Measurements from ENCODE around the gene IGF1R. TPM values are rescaled to one million over a fixed set of nuclear protein-coding genes. Genes with fewer than 3 reads are reported as not detected.

The IGF1R gene
- total and polyA plus RNA-seq, 2 of the 13 experiments (the other 11 are each of a cell fraction or from before 2014, with no cell fraction given) = 15.9 to 18.4 TPM

- H3K27ac ChIP-seq (ENCODE audit: extremely low read length, insufficient read depth, low read length) = no peak overlapping the region
- POLR2A ChIA-PET = no interaction called here
- 99% methylated on average over 6 of the region's 9 CpGs for WGBS (ENCODE audit: low lambda C conversion rate)
- no peak overlapping the region for H3K4me3 ChIP-seq (replicated peaks in 1 of 3; ENCODE audit: insufficient read depth in 1 of 3, low read depth in 2 of 3, low read length in 3 of 3)
- H3K9ac ChIP-seq (ENCODE audit: insufficient read depth, low read depth, low read length) = no peak overlapping the region
- DNase-seq (ENCODE audit: low spot score) (no peak), FAIRE-seq (no peak), ATAC-seq (no peak)
- H2AFZ ChIP-seq (ENCODE audit: low read length) = no peak overlapping the region
- no TSS peak for BruUV-seq (replicated peaks)
- CTCF ChIA-PET (ENCODE audit: low intra/inter-chr PET ratio, low total read pairs) = no interaction called here
- no peaks in the 10 kb centered on the region for H3K27me3 ChIP-seq (ENCODE audit: control insufficient read depth in 1 of 2, insufficient read depth in 2 of 2, low read length in 2 of 2)
- no peaks in the 10 kb centered on the region for H3K9me3 ChIP-seq (ENCODE audit: low read length)
- H3K4me2 ChIP-seq (ENCODE audit: low read depth, low read length) = no peak overlapping the region
- in situ Hi-C loops (cut with HindIII; ENCODE audit: extremely low pct_ligation_motif_present, low pct_unique_long_range_greater_than_20kb) = no loop called here
- H3K4me1 ChIP-seq (ENCODE audit: insufficient read depth, low read length) = peaks cover 98% of the 10 kb centered on the region
- H3K36me3 ChIP-seq (replicated peaks in 1 of 2; ENCODE audit: control insufficient read depth in 1 of 2, insufficient read depth in 2 of 2, low read length in 2 of 2) = no peaks in the 10 kb centered on the region; a peak in 3 of 5 replicates
- intact Hi-C loops (cut with micrococcal nuclease; ENCODE audit: unreplicated experiment) = no loop called here
- peaks cover 97% of the 10 kb centered on the region for H3K79me2 ChIP-seq (ENCODE audit: insufficient read depth, low read length)
- peaks cover 62% of the 10 kb centered on the region for H4K20me1 ChIP-seq (ENCODE audit: insufficient read depth, low read length)
- no peak for TF ChIP-seq ZNF678 (CRISPR knock-in tag; IDR thresholded peaks at IDR 0.05)
- TF ChIP-seq FOXA1 (IDR thresholded peaks at IDR 0.05) = no peak
- no peak for TF ChIP-seq FOXA1 (CRISPR knock-in tag; IDR thresholded peaks at IDR 0.05)
- no peak for TF ChIP-seq ZNF816 (CRISPR knock-in tag; IDR thresholded peaks at IDR 0.05; ENCODE audit: borderline replicate concordance)
Observed at GRCh38 chr15:98731712-98732450, 83.5 kb downstream of the IGF1R start.

GRCh38 chr15:98733098-98733497 is 84.8 kb downstream of the IGF1R start:
- no peak for ATAC-seq
- H3K79me2 ChIP-seq (ENCODE audit: insufficient read depth, low read length) = peaks cover 99% of the 10 kb centered on the region
- H3K4me2 ChIP-seq (ENCODE audit: low read depth, low read length) = no peak overlapping the region
- no peak for FAIRE-seq
- ChIA-PET CTCF (ENCODE audit: low intra/inter-chr PET ratio, low total read pairs) (no interaction called here), POLR2A (interaction anchor here (1.0 to 1.2 kb wide), 2 partner anchors 9 to 62 kb away, joined by 3 to 4 read pairs; no protein-coding TSS in a partner anchor)
- no peaks in the 10 kb centered on the region for H3K27me3 ChIP-seq (ENCODE audit: control insufficient read depth in 1 of 2, insufficient read depth in 2 of 2, low read length in 2 of 2)
- 94% methylated on average over 4 of the region's 5 CpGs for WGBS (ENCODE audit: low lambda C conversion rate)
- in situ Hi-C loops (cut with HindIII; ENCODE audit: extremely low pct_ligation_motif_present, low pct_unique_long_range_greater_than_20kb) = no loop called here
- H3K9me3 ChIP-seq (ENCODE audit: low read length) = no peaks in the 10 kb centered on the region
- H2AFZ ChIP-seq (ENCODE audit: low read length) = no peak overlapping the region
- DNase-seq (ENCODE audit: low spot score) = no peak
- no peak overlapping the region for H3K27ac ChIP-seq (ENCODE audit: extremely low read length, insufficient read depth, low read length)
- no TSS peak for BruUV-seq (replicated peaks)
- H3K9ac ChIP-seq (ENCODE audit: insufficient read depth, low read depth, low read length) = no peak overlapping the region
- H4K20me1 ChIP-seq (ENCODE audit: insufficient read depth, low read length) = peaks cover 63% of the 10 kb centered on the region
- no peaks in the 10 kb centered on the region; a peak in 3 of 5 replicates for H3K36me3 ChIP-seq (replicated peaks in 1 of 2; ENCODE audit: control insufficient read depth in 1 of 2, insufficient read depth in 2 of 2, low read length in 2 of 2)
- intact Hi-C loops (cut with micrococcal nuclease; ENCODE audit: unreplicated experiment) = no loop called here
- peaks cover 98% of the 10 kb centered on the region for H3K4me1 ChIP-seq (ENCODE audit: insufficient read depth, low read length)
- no peak overlapping the region for H3K4me3 ChIP-seq (replicated peaks in 1 of 3; ENCODE audit: insufficient read depth in 1 of 3, low read depth in 2 of 3, low read length in 3 of 3)
- no peak for TF ChIP-seq ZFY (CRISPR knock-in tag; IDR thresholded peaks at IDR 0.05)
- TF ChIP-seq, protein P1, sequence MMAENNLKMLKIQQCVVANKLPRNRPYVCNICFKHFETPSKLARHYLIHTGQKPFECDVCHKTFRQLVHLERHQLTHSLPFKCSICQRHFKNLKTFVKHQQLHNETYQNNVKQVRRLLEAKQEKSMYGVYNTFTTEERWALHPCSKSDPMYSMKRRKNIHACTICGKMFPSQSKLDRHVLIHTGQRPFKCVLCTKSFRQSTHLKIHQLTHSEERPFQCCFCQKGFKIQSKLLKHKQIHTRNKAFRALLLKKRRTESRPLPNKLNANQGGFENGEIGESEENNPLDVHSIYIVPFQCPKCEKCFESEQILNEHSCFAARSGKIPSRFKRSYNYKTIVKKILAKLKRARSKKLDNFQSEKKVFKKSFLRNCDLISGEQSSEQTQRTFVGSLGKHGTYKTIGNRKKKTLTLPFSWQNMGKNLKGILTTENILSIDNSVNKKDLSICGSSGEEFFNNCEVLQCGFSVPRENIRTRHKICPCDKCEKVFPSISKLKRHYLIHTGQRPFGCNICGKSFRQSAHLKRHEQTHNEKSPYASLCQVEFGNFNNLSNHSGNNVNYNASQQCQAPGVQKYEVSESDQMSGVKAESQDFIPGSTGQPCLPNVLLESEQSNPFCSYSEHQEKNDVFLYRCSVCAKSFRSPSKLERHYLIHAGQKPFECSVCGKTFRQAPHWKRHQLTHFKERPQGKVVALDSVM (CRISPR knock-in tag; IDR thresholded peaks at IDR 0.05) = peak; percentile 69
